Mucosa of descending colon (tissue), 3 donors: ENCODE data around the gene SHKBP1. TPM values are rescaled to one million over a fixed set of nuclear protein-coding genes. Genes with fewer than 3 reads are reported as not detected.

Experiments used
- ATAC-seq: fragments of 200-7000 bp; cut with Tn5 transposase; one replicate; pipeline ENCODE4 v1.9.1; 2020; ENCODE audit warnings: mild to moderate bottlenecking, moderate library complexity
- DNase-seq, 3 donors: peaks; one replicate each; pipeline ENCODE4 v3.0.0-alpha.2; 2020
- H3K36me3 ChIP-seq: fragments of 200-600 bp; one replicate; pipeline ENCODE4 v1.8.0; 2021; ENCODE audit warnings: low read depth, mild to moderate bottlenecking
- H3K4me1 ChIP-seq: fragments of 200-600 bp; one replicate; pipeline ENCODE4 v1.8.0; 2021; ENCODE audit warnings: low read depth, mild to moderate bottlenecking
- H3K4me3 ChIP-seq: fragments of 200-600 bp; one replicate; pipeline ENCODE4 v1.8.0; 2021; ENCODE audit warnings: mild to moderate bottlenecking
- H3K9me3 ChIP-seq: fragments of 200-600 bp; one replicate; pipeline ENCODE4 v1.8.0; 2021; ENCODE audit warnings: mild to moderate bottlenecking
- CTCF ChIP-seq: fragments of 200-600 bp; IDR thresholded peaks from one replicate; pipeline ENCODE4 v1.8.0; 2022; ENCODE audit warnings: antibody characterized with exemption, mild to moderate bottlenecking
- intact Hi-C, 2 donors: fragments of 100-400 bp; cut with DNase I in 1 of 2; cut with micrococcal nuclease in 1 of 2; formaldehyde crosslinking; loops; one replicate each; pipeline versions ENCODE4 v1.11.0 to v1.11.1; 2022; cut with DNase I, micrococcal nuclease
- total RNA-seq, 3 donors: library from RNA; stranded (reverse); fragmentation: NEBNext Ultra II Directional in 2 of 3; extraction: Animal tissue kit (Norgen Biotek cat#: 25700) in 2 of 3; gene quantifications; one replicate each; pipeline versions ENCODE4 v1.2.1 to v1.2.4, GENCODE V29; 2021 to 2023
- donor health status: DM: no; HTN: no; CAD: no; lungs with moderate emphysema.
- donor health status: DM: no; HTN: no; CAD: no.
- donor health status: DM: no; HTN: yes; CAD: no.

The SHKBP1 gene
- total RNA-seq, 3 donors from 2014 or later = 58.1 to 70.6 (median 62.2) TPM

- Histone ChIP-seq H3K9me3 (no peaks in the 10 kb centered on the region), H3K36me3 (no peaks in the 10 kb centered on the region), H3K4me3 (no peak overlapping the region), H3K4me1 (no peaks in the 10 kb centered on the region)
- DNase-seq = no peak
- no peak for TF ChIP-seq CTCF
- intact Hi-C loops = no loop called here
- ATAC-seq = no peak
These were observed 55.8 kb downstream of the SHKBP1 start for GRCh38 chr19:40632311-40633036.

GRCh38 chr19:40633207-40633606, 56.5 kb downstream of the SHKBP1 start:
- H3K9me3 ChIP-seq = no peaks in the 10 kb centered on the region
- intact Hi-C loops = no loop called here
- TF ChIP-seq CTCF = no peak
- DNase-seq (no peak), ATAC-seq (no peak)
- H3K36me3 ChIP-seq = no peaks in the 10 kb centered on the region
- H3K4me3 ChIP-seq = no peak overlapping the region
- no peaks in the 10 kb centered on the region for H3K4me1 ChIP-seq

- H3K4me3 ChIP-seq = no peak overlapping the region
- H3K4me1 ChIP-seq = peaks cover 5% of the 10 kb centered on the region
- intact Hi-C loops = loop anchor here in 1 of 2 donors (5.0 kb wide), 1 partner anchor 111 kb away; no protein-coding TSS in a partner anchor
- H3K36me3 ChIP-seq = no peaks in the 10 kb centered on the region
- no peak for DNase-seq
- ATAC-seq = no peak
- no peaks in the 10 kb centered on the region for H3K9me3 ChIP-seq
- no peak for TF ChIP-seq CTCF
These were observed 61.7 kb downstream of the SHKBP1 start for GRCh38 chr19:40638327-40638726.

GRCh38 chr19:40639638-40639982, 62.9 kb downstream of the SHKBP1 start:
- no peak overlapping the region for H3K4me3 ChIP-seq
- H3K4me1 ChIP-seq = peaks cover 5% of the 10 kb centered on the region
- H3K9me3 ChIP-seq = no peaks in the 10 kb centered on the region
- DNase-seq (no peak), ATAC-seq (no peak)
- intact Hi-C loops = loop anchor here in 1 of 2 donors (5.0 kb wide), 1 partner anchor 112 kb away; no protein-coding TSS in a partner anchor
- no peak for TF ChIP-seq CTCF
- no peaks in the 10 kb centered on the region for H3K36me3 ChIP-seq

- DNase-seq = no peak
- no peak for TF ChIP-seq CTCF
- no peaks in the 10 kb centered on the region for H3K36me3 ChIP-seq
- peaks cover 5% of the 10 kb centered on the region for H3K4me1 ChIP-seq
- no peaks in the 10 kb centered on the region for H3K9me3 ChIP-seq
- H3K4me3 ChIP-seq = no peak overlapping the region
- no peak for ATAC-seq
- intact Hi-C loops = no loop called here
These were observed 64.1 kb downstream of the SHKBP1 start for GRCh38 chr19:40640744-40641143.

Other genes with a start within 250 kb of the SHKBP1 start
- 10 to 100 TPM; 12.1 to 21.2 (median 12.5) TPM for gene C19orf47, start 228.5 kb upstream of the SHKBP1 start, total RNA-seq
- gene PLD3, start 228.2 kb upstream of the SHKBP1 start, total RNA-seq = 100 to 1,000 TPM; 120 to 158 (median 120) TPM
- gene HIPK4, start 186.7 kb upstream of the SHKBP1 start, total RNA-seq = under 1 TPM in 1 of 3 donors, not detected in 2; 0.19 TPM
- 1 to 10 TPM; 1.1 to 6.8 (median 1.7) TPM for gene PRX, start 163.5 kb upstream of the SHKBP1 start, total RNA-seq
- gene SERTAD1, start 150.9 kb upstream of the SHKBP1 start, total RNA-seq = 10 to 100 TPM; 12.1 to 16.7 (median 14.0) TPM
- gene SERTAD3, start 132.5 kb upstream of the SHKBP1 start, total RNA-seq = 10 to 100 TPM; 39.3 to 55.4 (median 46.2) TPM
- gene BLVRB, start 111.1 kb upstream of the SHKBP1 start, total RNA-seq = 10 to 100 TPM; 70.9 to 87.6 (median 76.8) TPM
- gene SPTBN4, start 109.9 kb upstream of the SHKBP1 start, total RNA-seq = 1 to 10 TPM in 1 of 3 donors, under 1 TPM in 2; 0.29 to 4.1 (median 0.82) TPM
- gene LTBP4, start 24.5 kb downstream of the SHKBP1 start, total RNA-seq = 100 to 1,000 TPM; 141 to 244 (median 160) TPM
- gene NUMBL, start 113.8 kb downstream of the SHKBP1 start, total RNA-seq = 10 to 100 TPM; 10.2 to 39.7 (median 16.9) TPM
- gene COQ8B, start 140.0 kb downstream of the SHKBP1 start, total RNA-seq = 10 to 100 TPM; 29.9 to 49.2 (median 39.3) TPM
- gene ITPKC, start 140.2 kb downstream of the SHKBP1 start, total RNA-seq = 10 to 100 TPM; 22.1 to 26.1 (median 23.2) TPM
- gene ACTMAP, start 173.6 kb downstream of the SHKBP1 start, total RNA-seq = 10 to 100 TPM; 10.9 to 16.7 (median 13.8) TPM
- gene SNRPA, start 174.3 kb downstream of the SHKBP1 start, total RNA-seq = 10 to 100 TPM; 54.0 to 81.7 (median 59.9) TPM
- gene MIA, start 198.6 kb downstream of the SHKBP1 start, total RNA-seq = 1 to 10 TPM; 1.4 to 8.6 (median 2.5) TPM
- 10 to 100 TPM; 46.9 to 68.1 (median 61.0) TPM for gene RAB4B, start 201.4 kb downstream of the SHKBP1 start, total RNA-seq
- gene EGLN2, start 222.3 kb downstream of the SHKBP1 start, total RNA-seq = 100 to 1,000 TPM in 1 of 3 donors, 10 to 100 TPM in 2; 84.5 to 126 (median 93.2) TPM